NCI-H446 treated with DMSO at 0.1 percent for 48 hours (cell line): ENCODE data around the gene LUZP2.

ENCODE experiments used
- DNase-seq: peaks from one replicate; lab custom pipeline; 2025; lab: John Stamatoyannopoulos, UW

LUZP2 gene

GRCh38 chr11:24567380-24567779, 70.5 kb downstream of the LUZP2 start:
- DNase-seq = no peak

- no peak for DNase-seq
These were observed 75.5 kb downstream of the LUZP2 start for GRCh38 chr11:24572376-24572775.

GRCh38 chr11:24574461-24574860, 77.6 kb downstream of the LUZP2 start:
- DNase-seq = no peak

GRCh38 chr11:24575392-24575791, 78.5 kb downstream of the LUZP2 start:
- DNase-seq = no peak

- DNase-seq = no peak
These were observed 88.3 kb downstream of the LUZP2 start for GRCh38 chr11:24585192-24585591.

GRCh38 chr11:24587635-24588034, 90.8 kb downstream of the LUZP2 start:
- no peak for DNase-seq

- no peak for DNase-seq
These were observed 91.2 kb downstream of the LUZP2 start for GRCh38 chr11:24588081-24588480.

GRCh38 chr11:24589064-24589463, 92.2 kb downstream of the LUZP2 start:
- no peak for DNase-seq

- DNase-seq = no peak
These were observed 94.4 kb downstream of the LUZP2 start for GRCh38 chr11:24591283-24591682.

GRCh38 chr11:24592360-24592759, 95.5 kb downstream of the LUZP2 start:
- no peak for DNase-seq

GRCh38 chr11:24593332-24593731, 96.5 kb downstream of the LUZP2 start:
- DNase-seq = no peak

GRCh38 chr11:24594401-24594800, 97.5 kb downstream of the LUZP2 start:
- no peak for DNase-seq

GRCh38 chr11:24598641-24599040, 101.8 kb downstream of the LUZP2 start:
- DNase-seq = no peak

GRCh38 chr11:24609192-24610119, 112.6 kb downstream of the LUZP2 start:
- DNase-seq = no peak

GRCh38 chr11:24615451-24616160, 118.8 kb downstream of the LUZP2 start:
- DNase-seq = no peak

GRCh38 chr11:24617856-24618255, 121.0 kb downstream of the LUZP2 start:
- DNase-seq = no peak

GRCh38 chr11:24619900-24620299, 123.0 kb downstream of the LUZP2 start:
- no peak for DNase-seq

- no peak for DNase-seq
These were observed 125.4 kb downstream of the LUZP2 start for GRCh38 chr11:24622262-24622661.

GRCh38 chr11:24623121-24623520, 126.3 kb downstream of the LUZP2 start:
- no peak for DNase-seq

- DNase-seq = no peak
These were observed 127.6 kb downstream of the LUZP2 start for GRCh38 chr11:24624432-24624831.

GRCh38 chr11:24625975-24626374, 129.1 kb downstream of the LUZP2 start:
- no peak for DNase-seq

GRCh38 chr11:24628224-24628776, 131.4 kb downstream of the LUZP2 start:
- no peak for DNase-seq

- DNase-seq = no peak
These were observed 137.8 kb downstream of the LUZP2 start for GRCh38 chr11:24634606-24635160.
